GM12878 (cell line): ENCODE measurements around the gene SAP30L. TPM values are rescaled to one million over a fixed set of nuclear protein-coding genes. Genes with fewer than 3 reads are reported as not detected.
A peak's percentile ranks its signal among the peaks of the same experiment; 100 is the strongest.

Experiments
- ATAC-seq: fragments of 200-7000 bp; cut with Tn5 transposase; 3 replicates; pipeline ENCODE4 v1.9.1; 2020; ENCODE audit warnings: mild to moderate bottlenecking, moderate library complexity
- BruUV-seq: library from RNA; stranded (reverse); fragments of 400-500 nt; replicated peaks from 2 replicates; lab custom pipeline; 2021; lab: Mats Ljungman, UMichigan
- CTCF ChIA-PET: fragments of 300-600 bp; sonication (Branson Sonifier 250); formaldehyde crosslinking; extraction: SDS; loops from one replicate; lab custom pipeline; 2021; ENCODE audit warnings: inconsistent platforms; lab: Yijun Ruan, JAX
- POLR2A ChIA-PET: fragments of 350-600 bp; formaldehyde crosslinking; extraction: SDS; loops from one replicate; lab custom pipeline; 2021; ENCODE audit warnings: inconsistent platforms; lab: Charles Lee
- RAD21 ChIA-PET: fragments of 300-600 bp; sonication (Branson Sonifier 250); formaldehyde crosslinking; loops from one replicate; lab custom pipeline; 2023; ENCODE audit warnings: antibody characterized with exemption; ENCODE audit not compliant: unreplicated experiment; lab: Charles Lee
- SMC1A ChIA-PET: fragments of 300-600 bp; sonication (Branson Sonifier 250); formaldehyde crosslinking; loops from one replicate; lab custom pipeline; 2023; ENCODE audit not compliant: unreplicated experiment, uncharacterized antibody; lab: Charles Lee
- DNase-seq: peaks from one replicate; pipeline ENCODE4 v3.0.0-alpha.2; 2011; ENCODE audit warnings: low read depth, low spot score
- FAIRE-seq: peaks from 3 replicates; lab custom pipeline; 2011; peaks lifted over from hg19 to GRCh38; lab: Jason Lieb, UNC
- H2AFZ ChIP-seq: 2 replicates; pipeline ENCODE4 v1.6.0; 2011; ENCODE audit warnings: low read depth, low read length, control low read depth; ENCODE audit not compliant: control insufficient read depth
- H3K27ac ChIP-seq: 2 replicates; pipeline ENCODE4 v1.5.1; 2011; ENCODE audit warnings: control low read depth; ENCODE audit not compliant: control insufficient read depth, insufficient read depth
- H3K27me3 ChIP-seq, 2 experiments: replicated peaks in 1 of 2; 2 replicates each; pipeline versions ENCODE4 v1.6.0 to v1.6.1; 2011; ENCODE audit warnings: low read length in 1 of 2; ENCODE audit not compliant: control insufficient read depth in 2 of 2, insufficient read depth in 2 of 2
- H3K36me3 ChIP-seq, 2 experiments: 2 replicates each; pipeline ENCODE4 v1.5.1; 2011; ENCODE audit warnings: low read length in 1 of 2; ENCODE audit not compliant: control insufficient read depth in 2 of 2, insufficient read depth in 2 of 2
- H3K4me1 ChIP-seq: 2 replicates; pipeline ENCODE4 v1.6.1; 2011; ENCODE audit warnings: mild to moderate bottlenecking, low read length, moderate library complexity, mixed read lengths; ENCODE audit not compliant: control insufficient read depth, insufficient read depth
- H3K4me2 ChIP-seq: 2 replicates; pipeline ENCODE4 v1.6.0; 2011; ENCODE audit warnings: control low read depth; ENCODE audit not compliant: control insufficient read depth, insufficient read depth
- H3K4me3 ChIP-seq: fragments of 200-600 bp; sonication (generic); 2 replicates; pipeline ENCODE4 v1.5.1; 2016
- H3K79me2 ChIP-seq: 2 replicates; pipeline ENCODE4 v1.6.0; 2011; ENCODE audit warnings: low read length; ENCODE audit not compliant: control insufficient read depth, insufficient read depth
- H3K9ac ChIP-seq: 2 replicates; pipeline ENCODE4 v1.8.0; 2011; ENCODE audit warnings: low read length, control low read depth, mixed read lengths; ENCODE audit not compliant: control insufficient read depth, insufficient read depth
- H3K9me3 ChIP-seq: replicated peaks from 3 replicates; pipeline ENCODE4 v1.5.1; 2011; ENCODE audit warnings: mild to moderate bottlenecking, low read length; ENCODE audit not compliant: control insufficient read depth, insufficient read depth
- H4K20me1 ChIP-seq: 2 replicates; pipeline ENCODE4 v1.6.0; 2011; ENCODE audit not compliant: control insufficient read depth, insufficient read depth
- BACH1 ChIP-seq: fragments of 450-650 bp; IDR thresholded peaks from 2 replicates; pipeline ENCODE4 v1.6.1; 2017; ENCODE audit warnings: mild to moderate bottlenecking, borderline replicate concordance
- BCL3 ChIP-seq: IDR thresholded peaks from 2 replicates; pipeline ENCODE4 v1.6.1; 2011; ENCODE audit warnings: borderline replicate concordance, low read depth, mild to moderate bottlenecking, moderate library complexity, low read length; ENCODE audit not compliant: insufficient read depth, poor library complexity, severe bottlenecking
- BHLHE40 ChIP-seq, 2 experiments: fragments of 450-650 bp in 1 of 2; IDR thresholded peaks; 2 replicates each; pipeline ENCODE4 v1.6.1; 2011 to 2017; ENCODE audit warnings: low read depth in 2 of 2, borderline replicate concordance in 1 of 2, improper control_type of control experiment in 1 of 2, low read length in 1 of 2, mild to moderate bottlenecking in 1 of 2
- BRCA1 ChIP-seq: IDR thresholded peaks from 2 replicates; pipeline ENCODE4 v1.6.1; 2011; ENCODE audit warnings: low read depth, low read length, improper control_type of control experiment
- CHD4 ChIP-seq: fragments of 200-600 bp; sonication (generic); IDR thresholded peaks from 2 replicates; pipeline ENCODE4 v1.6.1; 2016; ENCODE audit warnings: mild to moderate bottlenecking
- HDGF ChIP-seq: fragments of 450-650 bp; IDR thresholded peaks from 2 replicates; pipeline ENCODE4 v1.6.1; 2016; ENCODE audit warnings: antibody characterized with exemption
- IKZF1 ChIP-seq: fragments of 450-650 bp; conservative IDR thresholded peaks from 2 replicates; pipeline ENCODE4 v1.6.1; 2017; ENCODE audit warnings: antibody characterized with exemption, mild to moderate bottlenecking
- MXI1 ChIP-seq: fragments of 150-350 bp; IDR thresholded peaks from 2 replicates; pipeline ENCODE4 v1.6.1; 2011; ENCODE audit warnings: low read depth, mild to moderate bottlenecking, inconsistent platforms, low read length, improper control_type of control experiment
- NRF1 ChIP-seq: conservative IDR thresholded peaks from 2 replicates; pipeline ENCODE4 v1.6.1; 2011; ENCODE audit warnings: mild to moderate bottlenecking, low read depth, low read length, improper control_type of control experiment
- RAD51 ChIP-seq: fragments of 450-650 bp; IDR thresholded peaks from 2 replicates; pipeline ENCODE4 v1.6.1; 2016; ENCODE audit warnings: moderate library complexity, mild to moderate bottlenecking, inconsistent platforms
- RELB ChIP-seq: fragments of 450-650 bp; IDR thresholded peaks from 2 replicates; pipeline ENCODE4 v1.6.1; 2017; ENCODE audit warnings: low read depth, mild to moderate bottlenecking, moderate library complexity
- SIN3A ChIP-seq: IDR thresholded peaks from 2 replicates; pipeline ENCODE4 v1.6.1; 2012; ENCODE audit warnings: low read depth, low read length, improper control_type of control experiment
- SRF ChIP-seq, 2 experiments: IDR thresholded peaks; 2 replicates each; pipeline ENCODE4 v1.6.1; 2011; ENCODE audit warnings: low read depth in 2 of 2, low read length in 2 of 2, mild to moderate bottlenecking in 1 of 2, moderate library complexity in 1 of 2
- YBX1 ChIP-seq: fragments of 450-650 bp; IDR thresholded peaks from 2 replicates; pipeline ENCODE4 v1.6.1; 2016; ENCODE audit warnings: antibody characterized with exemption
- ZBTB40 ChIP-seq: fragments of 450-650 bp; IDR thresholded peaks from 2 replicates; pipeline ENCODE4 v1.6.1; 2016; ENCODE audit warnings: mild to moderate bottlenecking, moderate library complexity, borderline replicate concordance
- ZNF217 ChIP-seq: fragments of 450-650 bp; IDR thresholded peaks from 2 replicates; pipeline ENCODE4 v1.6.1; 2017; ENCODE audit warnings: antibody characterized with exemption, mild to moderate bottlenecking
- WGBS: methylation state at CpG from one replicate; pipeline ENCODE4 v1.1.6; 2016; ENCODE audit warnings: low lambda C conversion rate; ENCODE audit not compliant: insufficient replicate concordance, insufficient coverage; ENCODE audit errors: missing lambda C conversion rate; 5-methylcytosine and 5-hydroxymethylcytosine counted together
- in situ Hi-C: fragments of 300-500 bp; cut with MboI; formaldehyde crosslinking; loops from 9 replicates; pipeline ENCODE4 v1.14.3; 2018; ENCODE audit warnings: mixed read lengths
- intact Hi-C: fragments of 100-400 bp; cut with micrococcal nuclease; formaldehyde crosslinking; loops from one replicate; pipeline ENCODE4 v1.14.2; 2022; ENCODE audit not compliant: unreplicated experiment
- polyA plus RNA-seq, 11 experiments: library from polyadenylated mRNA; depleted of rRNA in 4 of 11; unstranded in 6 of 11; stranded (reverse) in 5 of 11; fragments of >200 nt; fragmentation: Nextera tagmentation in 4 of 11; fragmentation: Illumina TruSeq in 1 of 11; extraction: Ambion mirVana in 4 of 11; extraction: Trizol in 1 of 11; gene quantifications; 1 replicate in 1 of 11; 2 replicates in 10 of 11; pipeline versions ENCODE4 v1.2.1 to v1.2.3, GENCODE V29; 2011 to 2016; ENCODE audit warnings: inconsistent platforms in 2 of 11, missing spikeins in 2 of 11, low read depth in 1 of 11
- total RNA-seq, 4 experiments: library from RNA; depleted of rRNA in 3 of 4; stranded (reverse); fragments of >200 nt in 3 of 4; fragmentation: Illumina TruSeq in 1 of 4; extraction: Trizol in 1 of 4; gene quantifications; 2 replicates each; pipeline versions ENCODE4 v1.2.1 to v1.2.3, GENCODE V29; 2013 to 2021

The SAP30L gene
- total and polyA plus RNA-seq, 10 of the 15 experiments (the other 5 are each of a cell fraction or from before 2014, with no cell fraction given): 2.4 to 36.8 (median 15.7) TPM

- peak overlapping the region; percentile 44 for H3K27ac ChIP-seq
- CTCF ChIA-PET: interaction anchor here (0.9 to 4.3 kb wide), 4 partner anchors 11 to 471 kb away, joined by 3 to 27 read pairs (median 4); no protein-coding TSS in a partner anchor
- ATAC-seq (peak; percentile 26), DNase-seq (no peak), FAIRE-seq (no peak)
- POLR2A ChIA-PET: no interaction called here
- H3K4me1 ChIP-seq: peaks cover 5% of the 10 kb centered on the region
- no TSS peak for BruUV-seq
- H2AFZ ChIP-seq: peak overlapping the region; percentile 56
- peak overlapping the region; percentile 75 for H3K4me2 ChIP-seq
- intact Hi-C loops: loop anchor here (5.0 to 10.0 kb wide), 2 partner anchors 411 to 488 kb away; partner anchors contain the start of genes CNOT8 and GEMIN5
- in situ Hi-C loops: no loop called here
- WGBS: 2% methylated on average over 64 of the region's 87 CpGs
- H3K9me3 ChIP-seq: no peaks in the 10 kb centered on the region
- no peaks in the 10 kb centered on the region for H3K27me3 ChIP-seq
- peaks cover 0 to 3% of the 10 kb centered on the region in 2 experiments; a peak in 2 of 4 replicates for H3K36me3 ChIP-seq
- no peaks in the 10 kb centered on the region for H4K20me1 ChIP-seq
- peaks cover 54% of the 10 kb centered on the region for H3K79me2 ChIP-seq
- H3K9ac ChIP-seq: peak overlapping the region; percentile 91
- RAD21 ChIA-PET: interaction anchor here (0.8 to 1.1 kb wide), 2 partner anchors 15 to 20 kb away, joined by 3 to 4 read pairs; no protein-coding TSS in a partner anchor
- H3K4me3 ChIP-seq: peak overlapping the region; percentile 86
- SMC1A ChIA-PET: no interaction called here
- TF ChIP-seq ZBTB40: no peak
- 0 out of 4 replicates have a peak, but pooled peaks of 1 of the 2 experiments have one; percentile 1 for TF ChIP-seq BHLHE40 (IDR thresholded peaks at IDR 0.05; ENCODE audit: borderline replicate concordance in 1 of 2, low read depth in 2 of 2, low read length in 1 of 2)
- peak; percentile 3 for TF ChIP-seq BCL3
- TF ChIP-seq NRF1: no peak
- TF ChIP-seq IKZF1: no peak
- 0 out of 2 replicates have a peak, but pooled peaks have one; percentile 19 for TF ChIP-seq SIN3A
- TF ChIP-seq RELB: no peak
- TF ChIP-seq ZNF217: peak; percentile 67; the same call in 1 of the 2 replicates
- no peak for TF ChIP-seq RAD51
- no peak for TF ChIP-seq HDGF
- TF ChIP-seq BACH1: no peak; the same call in 1 of the 2 replicates
- TF ChIP-seq BRCA1: no peak
- TF ChIP-seq SRF (IDR thresholded peaks at IDR 0.05; ENCODE audit: low read depth in 2 of 2, low read length in 2 of 2): no peak
- TF ChIP-seq MXI1: no peak
- no peak for TF ChIP-seq YBX1
- TF ChIP-seq CHD4: no peak
Observed at GRCh38 chr5:154446195-154447088, 645 bp downstream of the SAP30L start.
